Fibroblast of the aortic adventitia (primary cell): ENCODE results near the gene MYO9B. TPM values are rescaled to one million over a fixed set of nuclear protein-coding genes. Genes with fewer than 3 reads are reported as not detected.

Source experiments
- DNase-seq: peaks from one replicate; pipeline ENCODE4 v3.0.0-alpha.2; 2010; ENCODE audit warnings: low read depth
- H3K4me3 ChIP-seq: 2 replicates; pipeline ENCODE4 v1.5.1; 2011; ENCODE audit warnings: low read depth, mild to moderate bottlenecking, control low read depth, low read length, moderate library complexity
- CTCF ChIP-seq: IDR thresholded peaks from 2 replicates; pipeline ENCODE4 v1.5.1; 2011; ENCODE audit warnings: mild to moderate bottlenecking, low read length, control low read depth, inconsistent platforms; ENCODE audit not compliant: insufficient read depth
- total RNA-seq: library from RNA; depleted of rRNA; stranded (reverse); fragments of >200 nt; gene quantifications from 2 replicates; pipeline ENCODE4 v1.2.3, GENCODE V29; 2012; ENCODE audit warnings: low replicate concordance

MYO9B gene
- total RNA-seq, 1 donor = 103 TPM

- no peak for TF ChIP-seq CTCF
- DNase-seq = no peak
- H3K4me3 ChIP-seq = no peak overlapping the region
Measured at GRCh38 chr19:17109300-17109699, 33.7 kb downstream of the MYO9B start.

- no peak for DNase-seq
- TF ChIP-seq CTCF = no peak
Measured at GRCh38 chr19:17109962-17110598, 34.5 kb downstream of the MYO9B start.

GRCh38 chr19:17110599-17110966 lies 35.0 kb downstream of the MYO9B start:
- no peak overlapping the region for H3K4me3 ChIP-seq
- TF ChIP-seq CTCF = no peak
- DNase-seq = no peak

More at GRCh38 chr19:17109962-17110598, 34.5 kb downstream of the MYO9B start:
- H3K4me3 ChIP-seq = no peak overlapping the region

- TF ChIP-seq CTCF = no peak
- H3K4me3 ChIP-seq = no peak overlapping the region
- no peak for DNase-seq
Measured at GRCh38 chr19:17111766-17112165, 36.2 kb downstream of the MYO9B start.

- no peak for DNase-seq
- no peak for TF ChIP-seq CTCF
- no peak overlapping the region for H3K4me3 ChIP-seq
Measured at GRCh38 chr19:17112271-17112670, 36.7 kb downstream of the MYO9B start.

GRCh38 chr19:17112700-17113099 lies 37.1 kb downstream of the MYO9B start:
- no peak for TF ChIP-seq CTCF
- no peak overlapping the region for H3K4me3 ChIP-seq
- no peak for DNase-seq
